ENCODE data around the gene DNAAF9.

The DNAAF9 gene

GRCh38 chr20:3407040-3407770, at the start of gene DNAAF9:
DNAAF9 (minus strand) TSS chr20:3407669; CDS start chr20:3407557, 112 bp downstream.
- H3K4me3 Mint-ChIP-seq = peak within 1 kb of the TSS; percentile 99 to 100
- DNase-seq = peak; percentile 50
- H3K27ac Mint-ChIP-seq = peak within 1 kb of the TSS; percentile 95
- H3K4me1 Mint-ChIP-seq = peaks cover 13 to 24% of the 10 kb centered on the region in 2 donors
- no peaks in the 10 kb centered on the region for H3K9me3 Mint-ChIP-seq
- peak; percentile 76 to 77 for ATAC-seq (replicated peaks)
- H3K36me3 Mint-ChIP-seq = peaks cover 0 to 3% of the 10 kb centered on the region in 2 donors
- no peaks in the 10 kb centered on the region for H3K27me3 Mint-ChIP-seq

DNA sequence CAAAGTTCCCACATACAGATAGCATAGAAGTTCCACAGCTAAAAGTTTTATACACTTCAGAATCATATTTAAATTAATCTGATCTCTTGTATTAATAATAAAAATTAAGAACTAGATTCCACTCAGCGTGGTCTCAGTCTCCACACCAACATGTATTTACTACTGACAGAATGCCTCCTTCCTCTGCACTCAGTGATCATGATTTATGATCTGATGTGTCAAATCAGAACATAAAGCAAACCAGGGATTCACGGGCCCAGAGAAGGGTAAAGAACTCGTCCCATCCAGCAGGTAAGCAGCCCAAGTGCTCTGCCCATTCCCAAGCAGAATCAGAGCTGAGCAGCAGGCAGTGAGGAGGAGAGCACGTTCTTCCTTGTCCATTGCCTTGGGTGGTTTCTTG, 49.2 kb upstream of the DNAAF9 start:
- peaks cover 0 to 3% of the 10 kb centered on the region in 2 donors for H3K4me1 Mint-ChIP-seq
- no peak for ATAC-seq (replicated peaks)

DNA sequence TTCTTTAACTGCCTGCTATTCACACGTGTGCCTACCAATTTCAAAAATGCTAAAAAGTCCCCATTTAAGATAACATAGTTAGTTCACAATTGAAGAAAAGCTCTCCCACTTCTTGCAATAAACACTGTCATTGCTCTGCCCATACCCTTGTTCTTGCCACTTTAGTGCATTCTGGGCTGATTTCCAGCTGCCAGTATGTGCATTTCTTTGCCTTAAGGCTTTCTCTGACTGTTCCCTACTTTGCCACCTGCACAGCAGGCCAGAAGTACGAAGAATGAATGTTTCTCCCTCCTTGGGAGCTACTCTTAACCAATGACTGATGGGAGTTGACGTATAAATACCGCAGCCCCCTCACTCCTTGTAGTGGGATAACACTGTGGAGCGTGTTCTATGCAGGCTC, 47.4 kb upstream of the DNAAF9 start:
- Mint-ChIP-seq H3K4me3 (no peak overlapping the region), H3K27me3 (peaks cover 12 to 22% of the 10 kb centered on the region in 2 donors), H3K27ac (no peak overlapping the region), H3K4me1 (peaks cover 0 to 3% of the 10 kb centered on the region in 2 donors), H3K36me3 (no peaks in the 10 kb centered on the region), H3K9me3 (no peaks in the 10 kb centered on the region)
- ATAC-seq (replicated peaks) (no peak), DNase-seq (no peak)

More for the DNA sequence above, 49.2 kb upstream of the DNAAF9 start:
- peaks cover 12 to 26% of the 10 kb centered on the region in 2 donors for H3K27me3 Mint-ChIP-seq
- H3K27ac Mint-ChIP-seq = no peak overlapping the region
- DNase-seq = no peak
- no peaks in the 10 kb centered on the region for H3K36me3 Mint-ChIP-seq
- H3K9me3 Mint-ChIP-seq = no peaks in the 10 kb centered on the region
- no peak overlapping the region for H3K4me3 Mint-ChIP-seq

GRCh38 chr20:3452690-3453089, 45.2 kb upstream of the DNAAF9 start:
- H3K9me3 Mint-ChIP-seq = no peaks in the 10 kb centered on the region
- no peak overlapping the region for H3K4me3 Mint-ChIP-seq
- peaks cover 0 to 3% of the 10 kb centered on the region in 2 donors for H3K4me1 Mint-ChIP-seq
- ATAC-seq (replicated peaks) (peak; percentile 70 to 90), DNase-seq (no peak)
- H3K27ac Mint-ChIP-seq = no peak overlapping the region
- H3K36me3 Mint-ChIP-seq = no peaks in the 10 kb centered on the region
- H3K27me3 Mint-ChIP-seq = peaks cover 12 to 22% of the 10 kb centered on the region in 2 donors

DNA sequence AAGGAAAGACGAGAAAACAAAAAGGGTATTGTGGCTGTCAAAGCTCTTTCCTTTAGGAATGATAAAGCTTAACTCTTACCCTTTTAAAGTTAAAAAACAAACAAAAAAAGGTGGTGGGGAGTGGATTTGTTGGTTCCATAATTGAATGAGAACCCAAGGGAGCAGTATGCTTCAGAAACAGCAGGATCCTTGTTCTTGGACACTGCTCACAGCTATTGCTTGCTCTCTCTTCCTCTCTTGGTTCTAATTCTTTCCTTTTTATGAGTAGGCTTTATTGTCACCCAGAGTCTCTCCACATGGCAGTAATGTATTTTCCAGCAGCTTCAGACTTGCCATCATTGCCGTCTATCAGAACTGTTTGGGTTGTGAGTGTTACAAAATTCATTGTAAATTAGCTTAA, 44.7 kb upstream of the DNAAF9 start:
- Mint-ChIP-seq H3K27me3 (peaks cover 12 to 22% of the 10 kb centered on the region in 2 donors), H3K4me1 (peaks cover 0 to 3% of the 10 kb centered on the region in 2 donors), H3K4me3 (no peak overlapping the region), H3K27ac (no peak overlapping the region), H3K9me3 (no peaks in the 10 kb centered on the region), H3K36me3 (no peaks in the 10 kb centered on the region)
- ATAC-seq (replicated peaks) (no peak), DNase-seq (no peak)

DNA sequence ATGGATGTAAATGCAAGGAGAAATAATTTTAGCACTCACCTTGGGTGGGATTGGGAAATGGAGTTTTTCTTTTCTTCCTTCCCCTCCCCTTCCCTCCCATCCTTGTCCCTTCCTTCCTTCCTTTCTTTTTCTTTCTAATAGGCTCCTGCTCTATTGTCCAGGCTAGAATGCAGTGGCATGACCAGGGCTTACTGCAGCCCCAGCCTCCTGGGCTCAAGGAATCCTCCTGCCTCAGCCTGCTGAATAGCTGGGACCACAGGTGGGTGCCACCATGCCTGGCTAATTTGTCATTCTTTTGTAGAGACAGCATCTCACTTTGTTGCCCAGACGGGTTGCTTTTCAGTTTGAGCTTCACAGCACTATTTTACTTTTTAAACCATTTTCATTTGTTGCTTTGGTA, 41.9 kb upstream of the DNAAF9 start:
- no peak overlapping the region for H3K4me3 Mint-ChIP-seq
- no peak for DNase-seq
- H3K4me1 Mint-ChIP-seq = peaks cover 0 to 3% of the 10 kb centered on the region in 2 donors
- ATAC-seq (replicated peaks) = no peak
- peaks cover 4 to 15% of the 10 kb centered on the region in 2 donors for H3K27me3 Mint-ChIP-seq
- H3K36me3 Mint-ChIP-seq = no peaks in the 10 kb centered on the region
- no peak overlapping the region for H3K27ac Mint-ChIP-seq
- no peaks in the 10 kb centered on the region for H3K9me3 Mint-ChIP-seq

DNA sequence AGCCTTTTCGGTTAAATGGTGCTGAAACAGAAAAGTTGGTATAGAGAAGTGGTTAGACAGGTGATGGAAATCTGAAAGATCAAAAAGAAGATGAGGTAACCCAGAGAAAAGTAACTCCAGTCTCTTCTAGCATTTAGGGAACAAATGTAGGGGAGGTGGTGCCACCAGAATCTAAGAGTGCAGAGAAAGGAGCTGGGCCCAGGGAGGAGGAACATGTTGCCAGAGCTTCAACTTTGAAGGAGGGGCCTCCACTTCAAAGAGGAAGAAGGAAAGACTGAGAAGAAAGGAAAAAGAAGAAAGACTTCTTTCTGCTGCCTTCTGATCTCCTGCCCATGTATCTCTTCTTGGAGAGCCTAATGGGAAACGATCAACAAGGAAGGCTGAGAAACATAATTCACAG, 39.9 kb upstream of the DNAAF9 start:
- DNase-seq = no peak
- no peak for ATAC-seq (replicated peaks)
- H3K9me3 Mint-ChIP-seq = no peaks in the 10 kb centered on the region
- H3K27ac Mint-ChIP-seq = no peak overlapping the region
- no peaks in the 10 kb centered on the region for H3K36me3 Mint-ChIP-seq
- no peak overlapping the region for H3K4me3 Mint-ChIP-seq
- no peaks in the 10 kb centered on the region for H3K4me1 Mint-ChIP-seq
- H3K27me3 Mint-ChIP-seq = peaks cover 0 to 15% of the 10 kb centered on the region in 2 donors

GRCh38 chr20:3446779-3447178, 39.3 kb upstream of the DNAAF9 start:
- Mint-ChIP-seq H3K36me3 (no peaks in the 10 kb centered on the region), H3K4me1 (no peaks in the 10 kb centered on the region), H3K27me3 (peaks cover 0 to 10% of the 10 kb centered on the region in 2 donors), H3K9me3 (no peaks in the 10 kb centered on the region), H3K27ac (no peak overlapping the region), H3K4me3 (no peak overlapping the region)
- DNase-seq (no peak), ATAC-seq (replicated peaks) (no peak)

DNA sequence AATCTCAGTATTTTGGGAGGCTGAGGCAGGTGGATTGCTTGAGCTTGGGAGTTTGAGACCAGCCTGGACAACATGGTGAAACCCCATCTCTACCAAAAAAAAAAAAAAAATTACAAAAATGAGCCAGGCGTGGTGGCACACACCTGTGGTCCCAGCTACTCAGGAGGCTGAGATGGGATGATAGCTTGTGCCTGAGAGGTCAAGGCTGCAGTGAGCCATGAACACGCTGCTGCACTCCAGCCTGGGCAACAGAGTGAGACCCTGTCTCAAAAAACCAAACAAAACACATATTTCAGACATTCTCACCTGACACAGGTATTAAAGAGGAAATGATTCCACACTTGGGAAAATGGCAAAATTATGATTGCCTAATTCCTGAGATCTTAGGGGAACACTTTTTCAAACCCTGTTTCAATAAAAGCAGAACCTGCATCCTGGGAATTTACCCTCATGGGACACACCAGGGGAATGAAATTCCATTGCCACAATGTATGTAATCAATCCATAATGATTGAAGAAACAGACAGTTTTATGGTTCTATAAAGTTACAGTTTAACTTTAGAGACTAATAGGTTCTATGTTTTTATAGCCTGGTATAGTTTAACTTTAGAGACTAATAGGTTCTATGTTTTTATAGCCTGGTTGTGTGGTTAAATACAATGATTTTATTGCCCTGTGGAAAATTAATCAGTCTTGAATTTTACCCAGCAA, 29.6 kb upstream of the DNAAF9 start:
- no peaks in the 10 kb centered on the region for H3K36me3 Mint-ChIP-seq
- H3K27ac Mint-ChIP-seq = no peak overlapping the region
- H3K9me3 Mint-ChIP-seq = no peaks in the 10 kb centered on the region
- no peak overlapping the region for H3K4me3 Mint-ChIP-seq
- no peak for ATAC-seq (replicated peaks)
- DNase-seq = no peak
- H3K27me3 Mint-ChIP-seq = peaks cover 0 to 9% of the 10 kb centered on the region in 2 donors
- H3K4me1 Mint-ChIP-seq = peaks cover 0 to 3% of the 10 kb centered on the region in 2 donors

DNA sequence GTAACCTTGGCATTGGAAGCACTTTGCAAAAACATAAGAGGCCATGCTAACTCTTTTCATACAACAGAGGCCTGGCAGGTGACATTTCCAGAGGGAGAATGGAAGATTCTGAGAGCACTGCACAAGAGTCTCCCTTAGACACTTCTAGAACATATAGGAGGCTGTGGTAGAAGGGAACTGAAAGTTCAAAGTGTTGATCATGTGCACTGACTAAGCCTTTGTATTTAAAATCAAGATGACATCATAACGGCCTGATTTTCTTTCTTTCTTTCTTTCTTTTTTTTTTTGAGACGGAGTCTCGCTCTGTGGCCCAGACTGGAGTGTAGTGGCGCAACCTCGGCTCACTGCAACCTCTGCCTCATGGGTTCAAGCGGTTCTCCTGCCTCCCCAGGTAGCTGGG, 26.8 kb upstream of the DNAAF9 start:
- H3K27ac Mint-ChIP-seq = no peak overlapping the region
- peaks cover 0 to 5% of the 10 kb centered on the region in 2 donors for H3K27me3 Mint-ChIP-seq
- peak in 1 of 2 donors; percentile 31 for ATAC-seq (replicated peaks)
- H3K36me3 Mint-ChIP-seq = no peaks in the 10 kb centered on the region
- H3K4me3 Mint-ChIP-seq = no peak overlapping the region
- no peak for DNase-seq
- no peaks in the 10 kb centered on the region for H3K9me3 Mint-ChIP-seq
- peaks cover 12 to 13% of the 10 kb centered on the region in 2 donors for H3K4me1 Mint-ChIP-seq

DNA sequence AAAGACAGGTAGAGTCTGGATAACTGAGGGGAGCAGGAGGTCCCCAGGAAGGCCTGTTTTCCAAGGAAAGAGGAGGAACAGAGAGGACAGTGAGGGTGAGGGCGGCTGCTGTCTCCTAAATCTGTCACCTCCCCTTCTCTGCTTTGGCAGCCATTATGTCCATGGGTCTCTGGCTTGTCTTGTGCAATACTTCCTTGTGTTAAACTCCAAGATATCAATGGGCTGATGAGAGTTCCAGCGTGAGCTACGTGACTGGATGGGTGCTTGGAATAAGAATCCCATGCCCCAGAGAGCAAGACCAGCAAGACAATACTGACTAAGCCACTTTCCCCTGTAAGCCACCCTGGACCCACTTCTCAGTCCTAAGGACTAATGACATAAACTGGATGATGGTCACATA, 26.3 kb upstream of the DNAAF9 start:
- Mint-ChIP-seq H3K27ac (no peak overlapping the region), H3K9me3 (no peaks in the 10 kb centered on the region), H3K27me3 (peaks cover 0 to 5% of the 10 kb centered on the region in 2 donors), H3K36me3 (no peaks in the 10 kb centered on the region), H3K4me3 (no peak overlapping the region), H3K4me1 (peaks cover 12 to 13% of the 10 kb centered on the region in 2 donors)
- ATAC-seq (replicated peaks) (no peak), DNase-seq (no peak)

DNA sequence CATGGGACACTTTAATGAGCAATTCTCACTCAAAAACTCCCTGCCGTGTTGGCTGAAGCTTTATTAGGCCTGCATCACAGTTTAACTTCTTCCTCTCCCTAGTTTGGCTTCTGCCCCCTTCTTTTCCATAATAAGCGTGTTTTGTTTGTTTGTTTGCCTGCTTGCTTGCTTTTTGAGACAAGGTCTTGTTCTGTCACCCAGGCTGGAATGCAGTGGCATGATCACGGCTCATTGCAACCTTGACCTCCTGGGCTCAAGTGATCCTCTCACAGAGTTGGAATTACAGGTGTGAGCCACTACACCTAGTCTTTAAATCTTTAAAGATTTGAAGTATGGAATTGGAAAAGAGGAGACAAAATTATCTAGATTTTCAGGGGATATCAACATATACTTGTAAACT, 25.4 kb upstream of the DNAAF9 start:
- no peak overlapping the region for H3K27ac Mint-ChIP-seq
- H3K27me3 Mint-ChIP-seq = peaks cover 0 to under 1% of the 10 kb centered on the region in 2 donors
- H3K4me3 Mint-ChIP-seq = no peak overlapping the region
- no peaks in the 10 kb centered on the region for H3K9me3 Mint-ChIP-seq
- no peak for ATAC-seq (replicated peaks)
- peaks cover 12 to 13% of the 10 kb centered on the region in 2 donors for H3K4me1 Mint-ChIP-seq
- no peak for DNase-seq
- no peaks in the 10 kb centered on the region for H3K36me3 Mint-ChIP-seq

DNA sequence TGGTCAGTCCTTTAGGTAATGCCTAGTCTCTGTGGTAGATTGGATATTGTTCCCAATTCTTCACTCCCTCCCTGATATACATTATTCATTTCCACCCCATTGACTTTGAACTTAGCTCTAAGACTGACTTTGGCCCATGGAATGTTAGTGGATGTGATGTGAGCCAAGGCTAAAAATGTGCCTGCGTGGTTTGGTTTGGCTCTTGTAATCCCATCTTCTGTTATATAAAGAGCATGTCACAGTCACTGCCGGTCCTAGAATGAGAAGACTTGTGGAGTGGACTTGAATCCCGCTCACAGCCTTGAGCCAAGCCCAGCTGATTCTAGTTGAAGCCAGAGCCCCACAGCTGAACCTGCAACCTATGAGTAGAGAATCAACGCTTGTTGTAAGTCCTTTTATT, 23.6 kb upstream of the DNAAF9 start:
- no peaks in the 10 kb centered on the region for H3K27me3 Mint-ChIP-seq
- H3K9me3 Mint-ChIP-seq = no peaks in the 10 kb centered on the region
- H3K27ac Mint-ChIP-seq = no peak overlapping the region
- H3K36me3 Mint-ChIP-seq = no peaks in the 10 kb centered on the region
- H3K4me1 Mint-ChIP-seq = peaks cover 12 to 13% of the 10 kb centered on the region in 2 donors
- H3K4me3 Mint-ChIP-seq = no peak overlapping the region
- ATAC-seq (replicated peaks) (no peak), DNase-seq (no peak)

GRCh38 chr20:3430376-3431069, 23.1 kb upstream of the DNAAF9 start:
- H3K36me3 Mint-ChIP-seq = no peaks in the 10 kb centered on the region
- H3K27me3 Mint-ChIP-seq = no peaks in the 10 kb centered on the region
- H3K27ac Mint-ChIP-seq = no peak overlapping the region
- ATAC-seq (replicated peaks) (peak; percentile 95 to 99), DNase-seq (peak; percentile 34)
- peak overlapping the region in 1 of 2 donors; percentile 26 for H3K4me3 Mint-ChIP-seq
- peaks cover 12 to 13% of the 10 kb centered on the region in 2 donors for H3K4me1 Mint-ChIP-seq
- no peaks in the 10 kb centered on the region for H3K9me3 Mint-ChIP-seq

Data from stimulated activated naive B cell treated with anti-CD40 and anti-IgM and Interleukin-4, amounts not matched to agents 10 μg/mL and 1 μg/mL and 100 μg/mL, for 72 hours (primary cell).